IMR-90 (cell line): ENCODE results near the gene OPCML. TPM values are rescaled to one million over a fixed set of nuclear protein-coding genes. Genes with fewer than 3 reads are reported as not detected.

Experiments used
- ATAC-seq: fragments of 200-7000 bp; cut with Tn5 transposase; 2 replicates; pipeline ENCODE4 v1.9.1; 2020; ENCODE audit warnings: low read depth, mild to moderate bottlenecking, moderate library complexity
- BruUV-seq: library from RNA; stranded (reverse); fragments of 400-500 nt; replicated peaks from 2 replicates; lab custom pipeline; 2021; lab: Mats Ljungman, UMichigan
- CTCF ChIA-PET: fragments of 300-600 bp; formaldehyde crosslinking; extraction: SDS; loops from one replicate; lab custom pipeline; 2021; ENCODE audit warnings: antibody characterized with exemption; lab: Yijun Ruan, JAX
- POLR2A ChIA-PET: fragments of 300-600 bp; sonication (Branson Sonifier 250); formaldehyde crosslinking; loops from one replicate; lab custom pipeline; 2022; ENCODE audit warnings: antibody characterized with exemption; ENCODE audit not compliant: unreplicated experiment; lab: Charles Lee
- DNase-seq: peaks from one replicate; pipeline ENCODE4 v3.0.0; 2013
- H2AFZ ChIP-seq: replicated peaks from 2 replicates; pipeline ENCODE3; 2013; ENCODE audit warnings: low read length, mild to moderate bottlenecking; ENCODE audit not compliant: poor library complexity
- H2AK5ac ChIP-seq: 2 replicates; pipeline ENCODE4 v1.6.1; 2013; ENCODE audit warnings: low read depth, low read length, inconsistent platforms
- H2AK9ac ChIP-seq: replicated peaks from 2 replicates; pipeline ENCODE3; 2013; ENCODE audit warnings: mild to moderate bottlenecking, low read depth, low read length, moderate library complexity; ENCODE audit not compliant: poor library complexity
- H2BK120ac ChIP-seq: 2 replicates; pipeline ENCODE4 v1.6.1; 2013; ENCODE audit warnings: low read depth, low read length, inconsistent platforms
- H2BK15ac ChIP-seq: 3 replicates; pipeline ENCODE4 v1.6.1; 2013; ENCODE audit warnings: low read depth, low read length, inconsistent platforms
- H2BK20ac ChIP-seq: 2 replicates; pipeline ENCODE4 v1.6.1; 2013; ENCODE audit warnings: low read depth, mild to moderate bottlenecking, inconsistent platforms, low read length, moderate library complexity
- H2BK5ac ChIP-seq: 2 replicates; pipeline ENCODE4 v1.6.1; 2013; ENCODE audit warnings: mild to moderate bottlenecking, low read depth, low read length, inconsistent platforms; ENCODE audit not compliant: poor library complexity, severe bottlenecking
- H3K14ac ChIP-seq: replicated peaks from 2 replicates; pipeline ENCODE4 v1.6.1; 2013; ENCODE audit warnings: low read depth, low read length, inconsistent platforms
- H3K18ac ChIP-seq: 2 replicates; pipeline ENCODE4 v1.6.1; 2013; ENCODE audit warnings: low read depth, low read length, control low read depth
- H3K23ac ChIP-seq: 2 replicates; pipeline ENCODE4 v1.6.1; 2013; ENCODE audit warnings: low read depth, low read length, inconsistent platforms
- H3K27ac ChIP-seq: 2 replicates; pipeline ENCODE4 v1.5.1; 2013; ENCODE audit warnings: mild to moderate bottlenecking, control low read depth, low read length; ENCODE audit not compliant: insufficient read depth
- H3K27me3 ChIP-seq: 2 replicates; pipeline ENCODE4 v1.6.1; 2013; ENCODE audit warnings: low read length; ENCODE audit not compliant: control insufficient read depth, insufficient read depth
- H3K36me3 ChIP-seq: 2 replicates; pipeline ENCODE4 v1.6.1; 2013; ENCODE audit warnings: low read length, mixed read lengths; ENCODE audit not compliant: control insufficient read depth, insufficient read depth
- H3K4ac ChIP-seq: 2 replicates; pipeline ENCODE4 v1.6.1; 2013; ENCODE audit warnings: low read depth, low read length, inconsistent platforms
- H3K4me1 ChIP-seq: 2 replicates; pipeline ENCODE4 v1.6.1; 2013; ENCODE audit warnings: low read length, mixed read lengths; ENCODE audit not compliant: control insufficient read depth, insufficient read depth
- H3K4me2 ChIP-seq: 2 replicates; pipeline ENCODE4 v1.6.1; 2013; ENCODE audit warnings: low read depth, mild to moderate bottlenecking, control low read depth, low read length, moderate library complexity
- H3K4me3 ChIP-seq: 2 replicates; pipeline ENCODE4 v1.5.1; 2013; ENCODE audit warnings: low read depth, mild to moderate bottlenecking, control low read depth, low read length, moderate library complexity; ENCODE audit not compliant: insufficient read depth
- H3K56ac ChIP-seq: 2 replicates; pipeline ENCODE4 v1.6.1; 2013; ENCODE audit warnings: low read length, inconsistent platforms; ENCODE audit not compliant: insufficient read depth; ENCODE audit errors: extremely low read depth
- H3K79me1 ChIP-seq, 2 experiments: 2 replicates each; pipeline ENCODE4 v1.6.1; 2013; ENCODE audit warnings: low read length in 2 of 2, inconsistent platforms in 1 of 2, low read depth in 1 of 2
- H3K9ac ChIP-seq: 2 replicates; pipeline ENCODE4 v1.6.1; 2013; ENCODE audit warnings: low read depth, low read length, control low read depth
- H3K9me1 ChIP-seq: 2 replicates; pipeline ENCODE4 v1.6.1; 2013; ENCODE audit warnings: low read length, inconsistent platforms; ENCODE audit not compliant: insufficient read depth
- H3K9me3 ChIP-seq: 2 replicates; pipeline ENCODE4 v1.6.1; 2013; ENCODE audit warnings: low read length; ENCODE audit not compliant: control insufficient read depth, insufficient read depth
- H4K20me1 ChIP-seq: 2 replicates; pipeline ENCODE4 v1.6.1; 2013; ENCODE audit warnings: low read length, inconsistent platforms; ENCODE audit not compliant: insufficient read depth
- H4K5ac ChIP-seq: 2 replicates; pipeline ENCODE4 v1.6.1; 2013; ENCODE audit warnings: mild to moderate bottlenecking, low read depth, low read length, control low read depth
- H4K8ac ChIP-seq, 2 experiments: 2 replicates each; pipeline ENCODE4 v1.6.1; 2013; ENCODE audit warnings: low read depth in 2 of 2, low read length in 2 of 2, control low read depth in 1 of 2, inconsistent platforms in 1 of 2
- H4K91ac ChIP-seq: 2 replicates; pipeline ENCODE4 v1.6.1; 2013; ENCODE audit warnings: low read depth, low read length, inconsistent platforms; ENCODE audit not compliant: insufficient read depth
- FOS ChIP-seq: fragments of 150-350 bp; IDR thresholded peaks from 2 replicates; pipeline ENCODE4 v1.6.1; 2016; ENCODE audit warnings: low read depth, low read length
- WGBS, 2 experiments: methylation state at CpG; one replicate each; pipeline versions ENCODE4 v1.1.5 to v1.1.7; 2013; ENCODE audit warnings: missing lambda C conversion rate in 2 of 2; ENCODE audit not compliant: insufficient read length in 1 of 2; ENCODE audit errors: extremely low coverage in 2 of 2; 5-methylcytosine and 5-hydroxymethylcytosine counted together
- dilution Hi-C: fragments of 300-500 bp; cut with HindIII; formaldehyde crosslinking; loops from one replicate; pipeline ENCODE4 v1.14.3; 2018; ENCODE audit warnings: low sequenced_read_pairs; ENCODE audit not compliant: unreplicated experiment
- in situ Hi-C: fragments of 300-500 bp; cut with MboI; formaldehyde crosslinking; loops from 3 replicates; pipeline ENCODE4 v1.14.3; 2019; ENCODE audit warnings: low sequenced_read_pairs, inconsistent platforms, mixed read lengths
- intact Hi-C: fragments of 100-400 bp; cut with micrococcal nuclease; formaldehyde crosslinking; loops from 2 replicates; pipeline ENCODE4 v1.10.0; 2022
- polyA plus RNA-seq, 3 experiments: library from polyadenylated mRNA; depleted of rRNA; stranded (reverse); fragments of >200 nt; gene quantifications; 2 replicates each; pipeline ENCODE4 v1.2.3, GENCODE V29; 2012; ENCODE audit warnings: low replicate concordance in 1 of 3
- total RNA-seq: library from RNA; depleted of rRNA; stranded (reverse); fragments of >200 nt; gene quantifications from 2 replicates; pipeline ENCODE4 v1.2.3, GENCODE V29; 2012
- TF ChIP-seq, protein P1 (sequence below): fragments of 150-350 bp; IDR thresholded peaks from 2 replicates; pipeline ENCODE4 v1.6.1; 2017; ENCODE audit warnings: mild to moderate bottlenecking, antibody characterized with exemption, low read length, low read depth

The OPCML gene
- total and polyA plus RNA-seq, 2 of the 4 experiments (the other 2 are of a cell fraction) = under 0.01 to 2.6 TPM

DNA sequence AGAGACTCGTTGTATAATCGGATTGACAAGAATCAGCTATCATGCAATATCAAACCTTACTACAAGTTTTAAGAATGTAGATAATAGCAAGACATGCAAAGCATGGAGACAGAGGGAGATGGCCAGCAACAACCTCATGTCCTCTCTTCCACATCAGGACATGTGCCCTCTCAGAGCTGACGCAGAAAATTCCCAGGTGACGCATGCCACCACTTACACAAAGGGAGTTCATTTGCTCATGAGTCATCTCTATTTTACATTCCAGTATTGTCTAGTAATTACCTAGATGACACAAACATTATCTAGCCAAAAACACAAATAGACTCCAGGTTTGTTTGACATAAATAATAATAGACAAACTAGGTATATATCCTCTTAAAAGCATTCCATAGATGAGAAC, 38.1 kb upstream of the OPCML start:
- H2AK5ac ChIP-seq = no peak overlapping the region
- no peak overlapping the region for H2BK5ac ChIP-seq
- H2BK20ac ChIP-seq = no peak overlapping the region
- TF ChIP-seq, protein P1, sequence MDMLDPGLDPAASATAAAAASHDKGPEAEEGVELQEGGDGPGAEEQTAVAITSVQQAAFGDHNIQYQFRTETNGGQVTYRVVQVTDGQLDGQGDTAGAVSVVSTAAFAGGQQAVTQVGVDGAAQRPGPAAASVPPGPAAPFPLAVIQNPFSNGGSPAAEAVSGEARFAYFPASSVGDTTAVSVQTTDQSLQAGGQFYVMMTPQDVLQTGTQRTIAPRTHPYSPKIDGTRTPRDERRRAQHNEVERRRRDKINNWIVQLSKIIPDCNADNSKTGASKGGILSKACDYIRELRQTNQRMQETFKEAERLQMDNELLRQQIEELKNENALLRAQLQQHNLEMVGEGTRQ = no peak
- TF ChIP-seq FOS = no peak
- H3K14ac ChIP-seq = no peak overlapping the region
- no peak overlapping the region for H3K9ac ChIP-seq
- DNase-seq (no peak), ATAC-seq (no peak)
- no peaks in the 10 kb centered on the region for H3K9me1 ChIP-seq
- no peak overlapping the region for H3K56ac ChIP-seq
- H4K5ac ChIP-seq = no peak overlapping the region
- H4K91ac ChIP-seq = no peak overlapping the region
- no peak overlapping the region for H3K4ac ChIP-seq
- H2AFZ ChIP-seq = no peak overlapping the region
- peaks cover 16% of the 10 kb centered on the region for H3K9me3 ChIP-seq
- BruUV-seq = no TSS peak
- H3K4me3 ChIP-seq = no peak overlapping the region
- no peak overlapping the region for H3K4me2 ChIP-seq
- H3K4me1 ChIP-seq = no peaks in the 10 kb centered on the region
- dilution Hi-C loops (no loop called here), in situ Hi-C loops (no loop called here), intact Hi-C loops (no loop called here)
- H3K18ac ChIP-seq = no peak overlapping the region
- H3K79me1 ChIP-seq = no peaks in the 10 kb centered on the region
- H3K23ac ChIP-seq = no peak overlapping the region
- no peaks in the 10 kb centered on the region for H3K36me3 ChIP-seq
- H3K27ac ChIP-seq = no peak overlapping the region
- H4K8ac ChIP-seq = no peak overlapping the region
- no peak overlapping the region for H2BK120ac ChIP-seq
- CTCF ChIA-PET = no interaction called here
- H3K27me3 ChIP-seq = no peaks in the 10 kb centered on the region
- POLR2A ChIA-PET = interaction anchor here (0.6 kb wide), 1 partner anchor 8 kb away, joined by 4 read pairs; no protein-coding TSS in a partner anchor
- H2BK15ac ChIP-seq = no peak overlapping the region
- no peaks in the 10 kb centered on the region for H4K20me1 ChIP-seq
- no CpG with 5 or more reads among the region's 4 CpGs for WGBS, 2 experiments
- no peak overlapping the region for H2AK9ac ChIP-seq
